SK-N-SH (cell line): ENCODE results near the gene RAVER2.

Source experiments
- CTCF ChIP-seq: fragments of 200-600 bp; sonication (generic); IDR thresholded peaks from 2 replicates; pipeline ENCODE4 v1.6.1; 2017; ENCODE audit warnings: antibody characterized with exemption, mild to moderate bottlenecking, moderate library complexity
- EP300 ChIP-seq, 2 experiments: IDR thresholded peaks; 2 replicates each; pipeline versions ENCODE4 v1.4.0 to v1.6.1; 2012; ENCODE audit warnings: borderline replicate concordance in 1 of 2, low read depth in 1 of 2, low read length in 1 of 2
- GABPA ChIP-seq: IDR thresholded peaks from 2 replicates; pipeline ENCODE4 v1.4.0; 2012; ENCODE audit warnings: low read depth, mild to moderate bottlenecking
- MXI1 ChIP-seq: IDR thresholded peaks from 2 replicates; pipeline ENCODE4 v1.6.1; 2012; ENCODE audit warnings: mild to moderate bottlenecking, low read depth, low read length, improper control_type of control experiment
- POLR2AphosphoS5 ChIP-seq: IDR thresholded peaks from 2 replicates; pipeline ENCODE4 v1.6.1; 2012; ENCODE audit warnings: low read depth, low read length
- RAD21 ChIP-seq: IDR thresholded peaks from 2 replicates; pipeline ENCODE4 v1.6.1; 2012; ENCODE audit warnings: mild to moderate bottlenecking, low read length
- RCOR1 ChIP-seq: fragments of 150-350 bp; IDR thresholded peaks from 2 replicates; pipeline ENCODE4 v1.6.1; 2017; ENCODE audit warnings: antibody characterized with exemption, low read length
- SIN3A ChIP-seq: IDR thresholded peaks from 2 replicates; pipeline ENCODE4 v1.6.1; 2012; ENCODE audit warnings: low read depth, mild to moderate bottlenecking, low read length, moderate library complexity, borderline replicate concordance
- ZBTB33 ChIP-seq: IDR thresholded peaks from 2 replicates; pipeline ENCODE4 v1.4.0; 2012; ENCODE audit warnings: low read depth, borderline replicate concordance

- no peak for TF ChIP-seq CTCF
- no peak for TF ChIP-seq POLR2AphosphoS5
- TF ChIP-seq MXI1 = no peak
- TF ChIP-seq RAD21 = no peak
- no peak for TF ChIP-seq EP300 (IDR thresholded peaks at IDR 0.05; ENCODE audit: borderline replicate concordance in 1 of 2, low read depth in 1 of 2, low read length in 1 of 2)
- TF ChIP-seq RCOR1 = no peak
- no peak for TF ChIP-seq SIN3A
- TF ChIP-seq ZBTB33 = no peak
- TF ChIP-seq GABPA = no peak
These were observed 133.2 kb downstream of the RAVER2 start for GRCh38 chr1:64878090-64878489.
